ENCODE data around the gene THSD7B.

DNA sequence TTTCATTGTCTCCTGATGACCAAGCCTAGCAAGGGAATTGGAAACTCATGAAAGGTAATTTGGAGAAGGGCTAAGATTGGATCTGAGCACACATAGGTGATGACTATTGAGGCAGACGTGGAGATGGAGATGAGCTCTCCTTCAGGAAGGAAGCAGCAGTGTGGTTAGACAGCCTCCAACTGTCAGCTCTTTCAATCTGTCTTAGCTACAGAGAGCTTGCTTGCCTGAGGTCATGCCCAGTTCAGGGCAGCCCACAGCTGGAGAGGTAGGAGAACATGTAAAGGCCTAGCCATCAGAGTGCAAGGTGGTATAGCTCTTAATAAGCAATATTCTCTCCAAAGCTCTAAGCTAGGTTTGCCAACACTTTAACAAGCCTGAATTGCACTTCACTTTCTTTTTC, 79.2 kb downstream of the THSD7B start:
- TF ChIP-seq EZH2 (IDR thresholded peaks at IDR 0.05) (no peak), POLR2AphosphoS5 (IDR thresholded peaks at IDR 0.05; ENCODE audit: borderline replicate concordance, low read depth, low read length) (no peak)
